Fibroblast of villous mesenchyme (primary cell): ENCODE data around the gene ILKAP. TPM values are rescaled to one million over a fixed set of nuclear protein-coding genes. Genes with fewer than 3 reads are reported as not detected.

ENCODE experiments used
- DNase-seq: peaks from one replicate; pipeline ENCODE4 v3.0.0-alpha.2; 2010; ENCODE audit warnings: low read depth
- H3K4me3 ChIP-seq: 2 replicates; pipeline ENCODE4 v1.5.1; 2011; ENCODE audit warnings: low read depth, mild to moderate bottlenecking, low read length
- total RNA-seq: library from RNA; depleted of rRNA; stranded (reverse); fragments of >200 nt; gene quantifications from 2 replicates; pipeline ENCODE4 v1.2.3, GENCODE V29; 2012
- TF ChIP-seq, protein P1 (sequence below): IDR thresholded peaks from 2 replicates; pipeline ENCODE4 v1.5.1; 2012; ENCODE audit warnings: low read depth, mild to moderate bottlenecking, low read length; ENCODE audit not compliant: insufficient read depth

Gene ILKAP
- total RNA-seq, 1 donor = 22.5 TPM

DNA sequence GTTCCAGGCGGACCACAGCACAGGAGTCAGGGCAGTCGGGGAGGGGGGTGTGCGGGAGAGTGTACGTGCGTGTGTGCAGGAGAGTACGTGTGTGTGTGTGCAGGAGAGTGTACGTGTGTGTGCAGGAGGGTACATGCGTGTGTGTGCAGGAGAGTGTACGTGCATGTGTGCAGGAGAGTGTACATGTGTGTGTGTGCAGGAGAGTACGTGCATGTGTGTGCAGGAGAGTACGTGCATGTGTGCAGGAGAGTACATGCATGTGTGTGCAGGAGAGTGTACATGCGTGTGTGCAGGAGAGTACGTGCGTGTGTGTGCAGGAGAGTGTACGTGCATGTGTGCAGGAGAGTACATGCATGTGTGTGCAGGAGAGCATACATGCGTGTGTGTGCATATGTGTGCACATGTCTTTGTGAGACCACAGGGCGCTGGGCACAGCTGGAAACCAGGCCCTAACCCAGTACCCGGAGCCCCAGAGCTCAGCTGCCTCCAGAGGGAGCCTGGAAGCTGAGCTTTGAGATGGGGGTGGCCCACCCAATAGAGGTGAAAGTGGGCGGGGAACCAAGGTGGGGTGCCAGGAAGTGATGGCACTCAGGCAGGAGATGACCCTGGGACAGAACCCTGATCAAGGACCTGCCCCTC is 78.9 kb downstream of the ILKAP start:
- no peak for DNase-seq
- no peak overlapping the region for H3K4me3 ChIP-seq
- TF ChIP-seq, protein P1, sequence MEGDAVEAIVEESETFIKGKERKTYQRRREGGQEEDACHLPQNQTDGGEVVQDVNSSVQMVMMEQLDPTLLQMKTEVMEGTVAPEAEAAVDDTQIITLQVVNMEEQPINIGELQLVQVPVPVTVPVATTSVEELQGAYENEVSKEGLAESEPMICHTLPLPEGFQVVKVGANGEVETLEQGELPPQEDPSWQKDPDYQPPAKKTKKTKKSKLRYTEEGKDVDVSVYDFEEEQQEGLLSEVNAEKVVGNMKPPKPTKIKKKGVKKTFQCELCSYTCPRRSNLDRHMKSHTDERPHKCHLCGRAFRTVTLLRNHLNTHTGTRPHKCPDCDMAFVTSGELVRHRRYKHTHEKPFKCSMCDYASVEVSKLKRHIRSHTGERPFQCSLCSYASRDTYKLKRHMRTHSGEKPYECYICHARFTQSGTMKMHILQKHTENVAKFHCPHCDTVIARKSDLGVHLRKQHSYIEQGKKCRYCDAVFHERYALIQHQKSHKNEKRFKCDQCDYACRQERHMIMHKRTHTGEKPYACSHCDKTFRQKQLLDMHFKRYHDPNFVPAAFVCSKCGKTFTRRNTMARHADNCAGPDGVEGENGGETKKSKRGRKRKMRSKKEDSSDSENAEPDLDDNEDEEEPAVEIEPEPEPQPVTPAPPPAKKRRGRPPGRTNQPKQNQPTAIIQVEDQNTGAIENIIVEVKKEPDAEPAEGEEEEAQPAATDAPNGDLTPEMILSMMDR = no peak

DNA sequence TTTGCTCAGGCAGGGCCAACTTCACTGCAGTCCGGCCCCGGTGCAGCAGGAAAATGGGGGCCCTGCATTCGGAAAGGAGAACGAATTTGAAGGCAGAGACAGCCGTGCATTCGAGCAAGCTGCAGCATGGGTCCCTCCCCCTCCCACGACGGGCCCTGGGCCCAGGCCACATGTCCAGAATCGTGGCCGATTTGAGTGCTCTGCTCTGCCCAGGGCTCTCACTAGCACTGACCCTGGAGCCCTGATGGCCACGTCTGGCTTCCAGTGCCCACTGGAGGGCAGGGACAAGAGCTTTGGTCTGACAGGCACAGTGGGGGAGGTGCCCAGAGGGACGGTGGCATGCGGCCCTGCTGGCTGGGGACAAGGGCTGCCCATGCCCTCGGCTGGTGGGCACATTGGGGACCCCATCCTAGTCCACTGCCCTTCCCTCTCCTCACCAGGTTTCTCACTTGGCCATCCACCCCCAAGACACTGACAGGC is 79.5 kb downstream of the ILKAP start:
- TF ChIP-seq, protein P1 = no peak
- no peak overlapping the region for H3K4me3 ChIP-seq
- no peak for DNase-seq

DNA sequence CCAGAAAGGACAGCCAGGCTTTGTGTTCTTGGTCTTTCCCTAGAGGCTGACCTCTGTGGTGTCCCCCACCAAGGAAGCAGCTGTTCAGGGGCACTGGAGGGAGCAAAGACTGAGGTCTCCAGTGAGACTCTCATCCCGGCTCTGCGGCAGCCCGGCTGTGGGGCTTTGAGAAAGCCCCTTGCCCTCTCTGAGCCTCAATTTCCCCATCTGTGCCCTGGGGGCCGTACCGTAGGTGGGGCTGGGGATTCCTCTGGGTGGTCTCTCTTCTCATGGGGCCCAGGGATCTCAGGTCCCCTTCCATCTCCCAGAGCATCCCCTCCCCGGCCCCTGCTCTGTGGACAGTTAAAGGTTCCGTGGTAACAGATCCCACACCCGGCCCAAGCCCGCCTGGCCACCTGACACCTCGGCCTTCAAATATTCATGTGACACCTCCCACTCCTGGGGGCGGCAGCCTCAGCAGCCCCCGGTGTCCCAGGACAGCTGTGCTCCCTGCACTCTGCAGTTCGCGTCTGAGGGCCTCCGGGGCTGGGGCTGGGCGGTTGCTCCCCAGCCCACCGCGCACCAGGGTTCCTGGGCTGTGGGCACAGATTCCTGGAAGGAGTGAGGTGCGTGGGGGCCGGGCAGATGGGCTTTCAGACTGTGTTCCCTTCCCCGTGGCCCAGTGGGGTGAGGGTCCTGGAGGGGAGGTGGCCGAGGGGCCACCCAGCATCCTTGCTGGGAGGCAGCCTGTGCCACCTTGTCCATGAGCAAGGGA is 80.1 kb downstream of the ILKAP start:
- TF ChIP-seq, protein P1 = no peak
- H3K4me3 ChIP-seq = no peak overlapping the region
- no peak for DNase-seq

DNA sequence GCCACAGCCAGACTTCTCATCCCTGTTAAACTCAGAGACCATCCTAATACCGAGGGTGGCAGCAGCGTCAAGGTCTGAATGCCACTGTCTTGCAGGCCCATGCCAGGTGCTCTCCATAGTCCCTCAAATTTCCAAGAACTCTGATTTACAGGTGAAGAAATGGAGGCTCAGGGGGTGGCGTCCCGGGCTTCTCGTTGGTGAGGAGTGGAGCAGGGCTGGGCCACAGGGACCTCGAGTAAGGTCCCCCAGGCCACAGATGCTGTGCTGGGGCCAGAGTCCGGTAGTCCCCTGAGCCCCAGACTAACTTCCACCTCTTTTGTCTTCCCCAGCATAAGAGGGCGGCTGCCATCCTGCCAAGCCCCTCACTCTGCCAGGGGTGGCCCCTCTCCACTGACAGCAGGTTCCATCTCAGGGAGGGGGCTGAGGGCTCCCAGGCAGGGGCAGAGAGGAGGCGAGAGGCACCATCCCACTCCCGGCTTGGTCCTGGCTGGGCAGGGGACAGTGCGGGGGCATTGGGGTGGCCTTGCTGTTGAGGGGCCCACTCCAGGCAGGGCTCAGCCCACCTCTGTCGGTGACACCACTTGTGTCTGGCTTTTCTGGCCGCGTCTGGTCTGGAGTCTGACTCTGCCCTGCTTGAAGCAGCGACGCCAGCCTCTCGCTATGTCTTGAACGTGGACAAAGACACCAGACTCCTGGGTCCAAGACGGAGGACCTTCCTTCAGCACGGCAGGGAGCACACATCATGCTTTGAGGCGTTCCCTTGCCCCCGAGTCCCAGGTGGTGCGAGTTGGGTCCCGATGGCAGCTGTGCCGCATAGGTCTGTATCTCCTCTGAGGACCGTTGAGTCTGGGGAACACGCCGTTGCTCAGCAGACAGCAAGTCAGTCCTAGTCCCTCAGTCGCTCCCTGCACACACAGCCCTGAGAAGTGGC is 80.9 kb downstream of the ILKAP start:
- no peak overlapping the region for H3K4me3 ChIP-seq
- TF ChIP-seq, protein P1 = no peak
- DNase-seq = no peak

DNA sequence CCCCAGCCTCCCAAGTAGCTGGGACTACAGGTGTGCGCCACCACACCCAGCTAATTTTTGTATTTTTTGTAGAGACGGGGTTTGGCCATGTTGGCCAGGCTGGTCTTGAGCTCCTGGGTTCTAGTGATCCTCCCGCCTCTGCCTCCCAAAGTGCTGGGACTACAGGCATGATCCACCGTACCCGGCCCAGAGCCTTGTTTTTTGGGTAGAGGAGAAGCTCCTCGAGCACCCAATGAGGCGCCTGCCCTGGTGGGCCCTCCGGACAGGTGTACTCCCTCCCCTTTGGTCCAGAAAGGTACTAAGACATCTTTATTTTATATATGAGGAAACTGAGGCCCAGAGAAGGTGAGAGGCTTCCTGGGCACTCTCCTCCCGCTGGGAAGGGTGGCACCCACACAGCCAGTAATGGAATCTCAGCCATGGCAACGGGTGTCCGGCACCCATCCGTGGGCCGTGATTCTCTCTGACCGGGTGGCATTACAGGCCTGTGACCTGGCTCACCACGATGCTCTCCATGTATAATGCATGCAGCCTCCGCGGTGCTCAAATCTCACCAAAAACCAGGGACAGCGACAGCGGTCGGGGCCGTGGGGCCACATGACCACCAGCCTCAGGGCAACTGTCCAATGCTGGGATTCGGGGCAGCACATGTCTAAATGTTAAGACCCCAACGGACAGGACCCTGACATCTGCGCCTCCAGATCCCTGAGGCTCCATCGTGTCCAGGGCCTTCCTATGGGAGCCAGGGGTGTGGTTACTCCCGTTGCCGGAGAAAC is 81.8 kb downstream of the ILKAP start:
- no peak overlapping the region for H3K4me3 ChIP-seq
- TF ChIP-seq, protein P1 = no peak
- DNase-seq = no peak
